Muscle layer of duodenum (tissue), 2 donors: ENCODE data around the gene TIAM2.
"Not testable (repeated sequence)": the region's sequence is repeated elsewhere in the genome, so short reads cannot be mapped to it uniquely, and the experiment has no call there.

Experiments
- H3K27ac ChIP-seq: one replicate; pipeline ENCODE4 v1.7.0; 2013; ENCODE audit warnings: mild to moderate bottlenecking, low read length
- H3K27me3 ChIP-seq: one replicate; pipeline ENCODE4 v1.7.0; 2013; ENCODE audit warnings: low read depth, mild to moderate bottlenecking, control low read depth, low read length
- H3K36me3 ChIP-seq, 2 donors: one replicate each; pipeline ENCODE4 v1.7.0; 2013; ENCODE audit warnings: low read length in 2 of 2, control low read depth in 1 of 2, mild to moderate bottlenecking in 1 of 2; ENCODE audit not compliant: insufficient read depth in 2 of 2, control insufficient read depth in 1 of 2
- H3K4me1 ChIP-seq, 2 donors: one replicate each; pipeline ENCODE4 v1.7.0; 2013; ENCODE audit warnings: low read length in 2 of 2, mild to moderate bottlenecking in 2 of 2, control low read depth in 1 of 2, moderate library complexity in 1 of 2; ENCODE audit not compliant: insufficient read depth in 2 of 2, control insufficient read depth in 1 of 2
- H3K4me3 ChIP-seq, 2 donors: one replicate each; pipeline ENCODE4 v1.7.0; 2013; ENCODE audit warnings: low read length in 2 of 2, low read depth in 1 of 2, mild to moderate bottlenecking in 1 of 2
- H3K9me3 ChIP-seq, 2 donors: one replicate each; pipeline ENCODE4 v1.7.0; 2013; ENCODE audit warnings: low read length in 2 of 2, control low read depth in 1 of 2, mild to moderate bottlenecking in 1 of 2; ENCODE audit not compliant: control insufficient read depth in 1 of 2
- donor health status: healthy.

TIAM2 gene

GRCh38 chr6:155177363-155177961 lies 182.3 kb downstream of the TIAM2 start:
- H3K36me3 ChIP-seq: no peaks in the 10 kb centered on the region
- H3K4me3 ChIP-seq: no peak overlapping the region
- no peaks in the 10 kb centered on the region for H3K9me3 ChIP-seq
- H3K27ac ChIP-seq: no peak overlapping the region
- no peaks in the 10 kb centered on the region for H3K27me3 ChIP-seq
- H3K4me1 ChIP-seq: no peaks in the 10 kb centered on the region

- no peaks in the 10 kb centered on the region for H3K9me3 ChIP-seq
- no peak overlapping the region for H3K27ac ChIP-seq
- peaks cover 0 to 4% of the 10 kb centered on the region in 2 donors for H3K4me1 ChIP-seq
- H3K36me3 ChIP-seq: no peaks in the 10 kb centered on the region
- no peaks in the 10 kb centered on the region for H3K27me3 ChIP-seq
- H3K4me3 ChIP-seq: no peak overlapping the region
These were observed 186.4 kb downstream of the TIAM2 start for GRCh38 chr6:155181498-155181897.

GRCh38 chr6:155182103-155182502 lies 187.0 kb downstream of the TIAM2 start:
- no peaks in the 10 kb centered on the region for H3K36me3 ChIP-seq
- H3K4me3 ChIP-seq: no peak overlapping the region
- no peak overlapping the region for H3K27ac ChIP-seq
- no peaks in the 10 kb centered on the region for H3K9me3 ChIP-seq
- H3K4me1 ChIP-seq: peaks cover 0 to 5% of the 10 kb centered on the region in 2 donors
- H3K27me3 ChIP-seq: no peaks in the 10 kb centered on the region

- H3K36me3 ChIP-seq: no peaks in the 10 kb centered on the region
- no peaks in the 10 kb centered on the region for H3K9me3 ChIP-seq
- H3K4me1 ChIP-seq: peaks cover 0 to 10% of the 10 kb centered on the region in 2 donors
- H3K27ac ChIP-seq: no peak overlapping the region
- no peak overlapping the region for H3K4me3 ChIP-seq
- no peaks in the 10 kb centered on the region for H3K27me3 ChIP-seq
These were observed 188.0 kb downstream of the TIAM2 start for GRCh38 chr6:155183095-155183494.

GRCh38 chr6:155185041-155185440 lies 189.9 kb downstream of the TIAM2 start:
- peaks cover 14 to 18% of the 10 kb centered on the region in 2 donors for H3K4me1 ChIP-seq
- H3K9me3 ChIP-seq, H3K36me3 ChIP-seq, H3K4me3 ChIP-seq, H3K27me3 ChIP-seq, H3K27ac ChIP-seq: not testable (repeated sequence)

- Histone ChIP-seq H3K27ac (no peak overlapping the region), H3K27me3 (no peaks in the 10 kb centered on the region), H3K9me3 (no peaks in the 10 kb centered on the region), H3K4me3 (no peak overlapping the region), H3K36me3 (no peaks in the 10 kb centered on the region), H3K4me1 (peaks cover 14 to 21% of the 10 kb centered on the region in 2 donors)
These were observed 190.4 kb downstream of the TIAM2 start for GRCh38 chr6:155185544-155185943.

GRCh38 chr6:155186052-155186658 lies 191.0 kb downstream of the TIAM2 start:
- Histone ChIP-seq H3K36me3 (no peaks in the 10 kb centered on the region), H3K9me3 (no peaks in the 10 kb centered on the region), H3K4me1 (peaks cover 14 to 22% of the 10 kb centered on the region in 2 donors), H3K27me3 (no peaks in the 10 kb centered on the region), H3K27ac (no peak overlapping the region), H3K4me3 (no peak overlapping the region)

- Histone ChIP-seq H3K4me3 (no peak overlapping the region), H3K4me1 (peaks cover 14 to 22% of the 10 kb centered on the region in 2 donors), H3K36me3 (no peaks in the 10 kb centered on the region), H3K27me3 (no peaks in the 10 kb centered on the region), H3K9me3 (no peaks in the 10 kb centered on the region), H3K27ac (no peak overlapping the region)
These were observed 192.0 kb downstream of the TIAM2 start for GRCh38 chr6:155187106-155187505.

GRCh38 chr6:155187994-155188706 lies 193.0 kb downstream of the TIAM2 start:
- H3K27me3 ChIP-seq: no peaks in the 10 kb centered on the region
- peaks cover 14 to 22% of the 10 kb centered on the region in 2 donors for H3K4me1 ChIP-seq
- no peaks in the 10 kb centered on the region for H3K9me3 ChIP-seq
- no peaks in the 10 kb centered on the region for H3K36me3 ChIP-seq
- peak overlapping the region; percentile 26 for H3K27ac ChIP-seq
- H3K4me3 ChIP-seq: no peak overlapping the region

- no peaks in the 10 kb centered on the region for H3K36me3 ChIP-seq
- peak overlapping the region; percentile 26 for H3K27ac ChIP-seq
- no peaks in the 10 kb centered on the region for H3K9me3 ChIP-seq
- peak overlapping the region in 1 of 2 donors; percentile 3 for H3K4me3 ChIP-seq
- H3K4me1 ChIP-seq: peaks cover 16 to 22% of the 10 kb centered on the region in 2 donors
- no peaks in the 10 kb centered on the region for H3K27me3 ChIP-seq
These were observed 193.8 kb downstream of the TIAM2 start for GRCh38 chr6:155188707-155189496.

GRCh38 chr6:155190677-155191076 lies 195.6 kb downstream of the TIAM2 start:
- H3K27me3 ChIP-seq: no peaks in the 10 kb centered on the region
- H3K4me3 ChIP-seq: no peak overlapping the region
- H3K27ac ChIP-seq: no peak overlapping the region
- no peaks in the 10 kb centered on the region for H3K9me3 ChIP-seq
- no peaks in the 10 kb centered on the region for H3K36me3 ChIP-seq
- peaks cover 16 to 22% of the 10 kb centered on the region in 2 donors for H3K4me1 ChIP-seq
